Glomerular endothelial cell (primary cell): Measurements from ENCODE around the gene COG1. TPM values are rescaled to one million over a fixed set of nuclear protein-coding genes. Genes with fewer than 3 reads are reported as not detected.

Experiments used
- DNase-seq: peaks from one replicate; pipeline ENCODE4 v3.0.0-alpha.2; 2011; ENCODE audit warnings: low read depth, low spot score; ENCODE audit errors: extremely low read depth
- total RNA-seq: library from RNA; depleted of rRNA; stranded (reverse); fragments of >200 nt; gene quantifications from 2 replicates; pipeline ENCODE4 v1.2.3, GENCODE V29; 2015

The COG1 gene
- total RNA-seq, 1 donor from 2014 or later, result 27.5 TPM

DNA sequence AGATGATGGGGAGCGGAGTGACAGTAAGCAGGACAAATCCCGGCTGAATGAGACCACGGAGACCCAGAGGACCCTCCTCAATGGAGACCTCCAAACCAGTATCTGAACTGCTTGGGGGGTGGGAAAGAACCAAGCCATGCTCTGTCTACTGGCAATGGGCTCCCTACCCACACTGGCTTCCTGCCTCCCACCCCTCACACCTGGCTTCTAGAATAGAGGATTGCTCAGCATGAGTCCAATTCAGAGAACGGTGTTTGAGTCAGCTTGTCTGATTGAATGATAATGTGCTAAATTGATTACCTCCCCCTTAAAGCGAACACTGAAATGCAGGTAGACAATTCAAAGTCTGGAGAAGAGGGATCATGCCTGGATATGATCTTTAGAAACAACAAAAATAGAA, 22.5 kb upstream of the COG1 start:
- no peak for DNase-seq

DNA sequence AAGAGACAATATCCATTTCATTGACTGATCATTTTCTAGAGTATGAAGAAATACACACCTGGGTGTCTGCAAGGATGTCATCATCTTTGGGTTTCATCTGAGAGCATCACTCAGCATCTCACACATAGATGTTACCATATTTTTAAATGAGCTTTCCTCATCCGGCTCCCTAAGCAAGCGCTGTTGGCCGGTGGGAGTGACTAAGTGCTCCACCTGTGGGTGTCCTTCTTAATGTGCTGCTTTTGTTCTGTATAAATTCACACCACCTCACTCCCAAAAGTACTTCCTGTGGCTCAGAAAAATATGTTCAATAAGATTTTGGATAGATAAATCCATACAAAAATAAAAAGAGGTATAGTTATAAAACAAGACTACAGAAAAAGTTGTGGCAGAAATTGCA, 20.6 kb upstream of the COG1 start:
- DNase-seq, result no peak

DNA sequence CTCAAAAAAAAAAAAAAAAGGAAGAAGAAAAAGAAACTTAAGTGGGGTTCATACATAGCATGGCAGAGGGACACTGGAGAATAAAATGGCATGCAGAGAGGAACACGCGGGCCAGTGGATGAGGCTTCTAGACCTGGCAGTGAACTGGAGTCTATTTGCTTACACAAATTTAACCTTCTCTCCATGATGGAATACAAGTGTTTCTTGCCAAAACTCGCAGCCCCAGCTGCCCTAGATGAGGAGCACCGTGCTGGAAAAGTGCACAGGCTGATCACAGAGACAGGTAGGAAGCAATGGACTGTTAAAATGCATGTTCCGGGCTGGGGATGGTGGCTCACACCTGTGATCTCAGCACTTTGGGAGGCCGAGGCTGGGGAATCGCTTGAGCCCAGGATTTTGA, 18.7 kb upstream of the COG1 start:
- no peak for DNase-seq

DNA sequence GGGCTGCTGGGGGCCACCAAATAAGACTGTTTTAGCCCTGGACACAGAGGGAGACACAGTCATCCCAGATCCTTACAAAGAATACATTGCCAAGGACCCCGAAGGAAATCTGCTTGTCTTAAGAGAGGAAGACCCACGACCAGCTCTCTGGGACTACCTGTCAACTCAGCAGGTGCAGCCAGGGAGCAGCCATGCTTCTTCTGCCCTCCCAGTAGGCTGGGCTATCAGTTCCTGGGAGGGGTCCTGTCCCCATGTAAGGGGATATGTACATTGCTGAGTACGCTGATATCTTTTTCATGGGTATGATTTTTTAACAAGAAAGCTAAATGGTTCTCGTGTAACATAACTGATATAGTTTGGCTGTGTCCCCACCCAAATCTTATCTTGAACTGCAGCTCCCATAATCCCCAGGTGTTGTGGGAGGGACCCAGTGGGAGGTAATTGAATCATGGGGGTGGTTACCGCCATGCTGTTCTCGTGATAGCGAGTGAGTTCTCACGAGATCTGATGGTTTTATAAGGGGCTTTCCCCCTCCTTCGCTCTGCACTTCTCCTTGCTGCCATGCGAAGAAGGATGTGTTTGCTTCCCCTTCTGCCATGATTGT, 16.8 kb upstream of the COG1 start:
- DNase-seq, result no peak

DNA sequence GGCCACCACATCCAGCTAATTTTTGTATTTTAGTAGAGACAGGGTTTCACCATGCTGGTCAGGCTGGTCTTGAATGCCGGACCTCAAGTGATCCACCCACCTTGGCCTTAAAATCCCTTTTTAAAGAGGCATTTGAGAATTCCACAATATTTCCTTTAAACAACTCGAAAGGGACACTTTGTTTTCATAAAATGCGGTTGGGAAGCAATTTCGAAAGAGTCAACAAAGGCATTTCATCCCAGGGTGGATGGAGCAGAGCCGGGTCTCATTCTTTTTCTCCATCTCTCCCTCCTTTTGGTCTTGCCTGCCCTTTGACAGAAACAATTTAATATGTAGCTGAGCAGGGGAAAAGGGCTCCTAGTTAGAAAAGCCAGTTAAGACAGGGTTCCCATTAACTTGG, 13.5 kb upstream of the COG1 start:
- no peak for DNase-seq

DNA sequence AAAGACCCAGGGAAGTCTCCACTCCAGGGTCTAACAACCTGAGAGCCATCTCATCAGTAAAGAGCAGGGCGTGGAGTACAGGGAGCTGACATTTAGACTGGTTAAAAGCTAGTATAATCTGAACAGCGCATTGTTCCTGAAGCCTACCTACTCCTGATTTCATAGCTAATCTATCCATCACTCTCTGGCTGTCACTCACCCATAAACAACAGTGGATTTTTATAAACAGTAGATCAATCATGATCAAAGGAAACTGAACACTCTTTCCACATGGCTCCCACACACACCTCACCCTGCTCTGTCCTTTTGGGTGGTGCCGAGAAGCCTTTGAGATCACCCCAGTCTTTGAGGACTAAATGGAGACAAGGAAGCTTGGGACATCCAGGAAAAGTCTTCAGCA, 13.0 kb upstream of the COG1 start:
- no peak for DNase-seq

DNA sequence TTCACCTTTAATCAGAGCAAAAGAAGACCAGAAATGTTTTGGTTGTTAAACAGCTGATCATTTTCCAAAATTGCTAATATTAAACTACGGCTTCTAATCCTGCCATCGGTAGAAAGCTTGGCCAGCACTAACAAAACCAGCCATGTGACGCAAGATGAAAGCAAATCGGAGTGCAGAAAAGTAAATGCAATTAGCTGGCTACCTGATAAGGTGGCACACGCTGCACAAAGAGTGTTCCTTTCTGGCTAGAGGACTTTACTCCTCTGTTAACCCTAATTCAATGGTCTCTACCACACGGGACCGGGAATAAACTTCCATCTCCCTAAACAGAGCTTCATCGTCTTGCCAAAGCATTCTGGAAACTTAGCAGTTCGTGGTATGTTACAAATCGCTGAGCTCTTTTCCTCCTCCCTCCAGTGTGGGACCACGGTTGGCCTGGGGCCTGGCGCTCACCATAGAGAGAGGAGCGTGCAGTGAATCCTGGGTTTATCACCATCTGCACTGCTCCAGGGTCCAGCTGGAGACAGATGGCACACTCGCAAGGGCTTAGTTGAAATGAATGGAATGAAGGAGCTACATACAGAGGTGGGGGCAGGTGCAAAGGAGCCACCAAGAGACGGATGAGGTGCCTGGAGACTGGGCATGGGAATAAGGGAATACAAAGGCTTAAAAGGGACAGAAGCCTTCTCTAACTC, 10.1 kb upstream of the COG1 start:
- no peak for DNase-seq

DNA sequence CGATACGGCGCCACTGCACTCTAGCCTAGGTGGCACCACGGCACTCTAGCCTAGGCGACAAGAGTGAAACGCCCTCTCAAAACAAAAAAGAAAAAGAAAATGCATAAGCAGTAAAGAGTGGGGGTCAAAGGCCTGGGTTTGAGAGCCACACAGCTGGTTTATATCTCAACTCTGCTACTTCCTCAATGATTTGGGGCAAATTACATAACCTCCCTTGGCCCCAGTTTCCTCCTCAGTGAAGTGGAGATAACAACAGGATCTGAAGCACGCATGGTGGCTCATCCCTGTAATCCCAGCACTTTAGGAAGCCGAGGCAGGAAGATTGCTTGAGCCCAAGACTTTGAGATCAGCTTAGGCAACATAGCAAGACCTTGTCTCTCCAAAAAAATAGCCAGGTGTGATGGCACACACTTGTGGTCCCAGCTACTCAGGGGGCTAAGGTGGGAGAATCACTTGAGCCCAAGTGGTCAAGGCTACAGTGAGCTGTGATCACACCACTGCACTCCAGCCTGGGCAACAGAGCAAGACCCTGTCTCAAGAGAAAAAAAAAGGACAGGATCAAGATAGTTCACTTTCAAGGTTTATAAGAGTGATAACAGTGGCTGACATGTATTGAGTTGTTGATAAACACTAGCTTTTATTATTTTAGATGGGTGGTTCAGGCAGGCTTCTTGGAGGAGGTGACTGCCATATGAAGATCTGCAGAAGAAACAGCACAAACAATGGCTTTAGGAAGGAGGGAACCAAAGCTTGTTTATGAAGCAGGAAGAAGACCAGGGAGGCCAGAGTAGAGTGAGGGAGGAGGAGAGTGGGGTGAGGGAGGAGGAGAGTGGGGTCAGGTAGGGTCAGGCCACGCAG, 8.5 kb upstream of the COG1 start:
- DNase-seq, result no peak

DNA sequence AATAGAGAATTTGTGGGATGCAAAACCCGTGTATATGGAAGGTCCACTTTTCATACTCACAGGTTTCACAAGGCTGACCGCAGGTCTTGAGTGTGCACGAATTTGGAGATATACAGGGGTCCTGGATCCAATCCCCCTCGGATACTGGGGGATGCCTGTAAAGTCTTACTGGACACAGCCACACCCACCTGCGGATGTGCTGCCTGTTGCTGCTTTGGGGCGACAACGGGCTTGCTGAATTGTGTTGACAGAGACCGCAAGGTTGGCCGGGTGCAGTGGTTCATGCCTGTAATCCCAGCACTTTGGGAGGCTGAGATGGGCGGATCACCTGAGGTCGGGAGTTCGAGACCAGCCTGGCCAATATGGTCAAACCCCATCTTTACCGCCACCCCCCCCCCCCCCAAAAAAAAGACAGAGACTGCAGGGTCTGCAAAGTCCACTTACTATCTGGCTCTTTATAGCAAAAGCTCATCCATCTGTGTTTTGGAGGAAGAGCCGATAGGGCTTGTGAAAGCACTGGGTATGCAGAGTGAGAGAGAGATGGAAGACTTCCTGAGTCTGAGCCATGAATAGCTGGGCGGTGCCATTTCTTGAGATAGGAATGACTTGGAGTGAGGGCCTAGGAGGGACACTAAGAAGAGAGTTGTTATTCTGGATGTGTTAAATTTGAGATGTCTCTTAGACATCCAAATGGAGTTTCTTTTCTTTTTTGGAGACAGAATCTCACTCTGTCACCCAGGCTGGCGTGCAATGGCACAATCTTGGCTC, 6.4 kb upstream of the COG1 start:
- no peak for DNase-seq

DNA sequence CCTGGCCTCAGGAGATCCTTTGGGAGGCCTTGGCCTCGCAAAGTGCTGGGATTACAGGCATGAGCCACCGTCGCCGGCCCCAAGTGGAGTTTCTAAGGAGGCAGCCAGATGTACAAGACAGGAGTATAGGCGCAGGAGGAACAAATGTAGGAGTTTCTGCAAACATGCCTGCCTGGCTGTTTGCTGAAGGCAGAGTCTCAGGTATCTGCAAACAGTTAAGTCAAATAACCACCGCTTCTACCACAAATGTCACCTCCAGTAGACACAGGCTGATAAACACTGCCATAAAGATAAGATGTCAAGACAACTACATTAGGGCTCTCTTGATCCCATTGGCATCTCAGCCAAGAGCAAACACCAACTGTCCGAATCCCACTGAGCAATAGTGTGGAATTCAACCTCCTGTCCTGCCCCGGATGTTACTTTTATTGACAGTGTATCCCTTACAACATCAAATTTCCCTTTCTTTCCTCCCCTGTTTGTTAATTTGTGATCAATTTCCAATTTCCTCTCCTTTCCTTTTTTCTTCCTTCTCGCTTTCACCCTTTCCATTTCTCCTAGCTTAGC, 5.6 kb upstream of the COG1 start:
- no peak for DNase-seq

DNA sequence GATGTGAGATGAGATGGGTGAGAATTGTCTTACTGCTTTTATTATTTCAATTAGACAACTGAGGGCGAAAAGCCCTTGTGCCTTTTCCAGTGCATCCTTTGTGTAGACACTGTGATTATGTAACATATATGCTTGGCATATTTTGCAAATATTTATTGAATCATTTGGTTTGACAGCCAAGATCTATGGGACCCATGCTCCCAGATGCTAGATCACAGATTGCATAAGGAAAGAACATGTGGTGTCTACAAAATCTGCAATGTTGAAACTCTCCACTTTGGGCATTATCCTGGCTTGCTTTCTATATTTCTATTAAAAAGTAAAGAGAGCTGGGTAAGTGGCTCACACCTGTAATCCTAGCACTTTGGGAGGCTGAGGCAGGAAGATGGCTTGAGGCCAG, 4.8 kb upstream of the COG1 start:
- no peak for DNase-seq

DNA sequence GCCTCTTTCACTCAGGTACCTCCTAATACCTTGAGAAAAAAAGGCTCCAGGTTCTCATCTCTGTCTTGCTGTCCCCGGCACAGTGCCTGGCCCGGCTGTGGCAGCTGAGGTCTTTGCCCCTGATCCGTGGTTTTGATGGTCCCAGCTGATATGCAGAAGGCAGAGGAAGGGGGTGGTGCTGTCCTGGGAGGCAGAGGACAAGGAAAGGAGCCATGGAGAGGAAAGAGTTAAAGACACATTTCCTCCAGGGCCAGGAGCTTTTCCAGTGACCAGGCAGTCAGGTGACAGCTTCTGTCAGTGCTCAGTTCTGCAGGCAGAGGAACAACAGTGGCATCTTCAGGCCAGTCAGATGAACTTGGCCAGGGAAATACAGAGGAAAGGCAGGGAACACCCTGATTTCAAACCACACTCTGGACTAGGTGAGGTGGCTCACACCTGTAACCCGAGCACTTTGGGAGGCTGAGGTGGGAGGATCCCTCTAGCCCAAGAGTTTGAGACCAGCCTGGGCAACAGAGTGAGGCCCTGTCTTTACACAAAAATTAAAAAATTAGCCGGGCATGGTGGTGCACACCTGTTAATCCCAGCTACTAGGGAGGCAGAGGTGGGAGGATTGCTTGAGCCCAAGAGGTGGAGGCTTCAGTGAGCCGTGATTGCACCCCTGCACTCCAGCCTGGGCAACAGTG, 3.3 kb upstream of the COG1 start:
- no peak for DNase-seq

DNA sequence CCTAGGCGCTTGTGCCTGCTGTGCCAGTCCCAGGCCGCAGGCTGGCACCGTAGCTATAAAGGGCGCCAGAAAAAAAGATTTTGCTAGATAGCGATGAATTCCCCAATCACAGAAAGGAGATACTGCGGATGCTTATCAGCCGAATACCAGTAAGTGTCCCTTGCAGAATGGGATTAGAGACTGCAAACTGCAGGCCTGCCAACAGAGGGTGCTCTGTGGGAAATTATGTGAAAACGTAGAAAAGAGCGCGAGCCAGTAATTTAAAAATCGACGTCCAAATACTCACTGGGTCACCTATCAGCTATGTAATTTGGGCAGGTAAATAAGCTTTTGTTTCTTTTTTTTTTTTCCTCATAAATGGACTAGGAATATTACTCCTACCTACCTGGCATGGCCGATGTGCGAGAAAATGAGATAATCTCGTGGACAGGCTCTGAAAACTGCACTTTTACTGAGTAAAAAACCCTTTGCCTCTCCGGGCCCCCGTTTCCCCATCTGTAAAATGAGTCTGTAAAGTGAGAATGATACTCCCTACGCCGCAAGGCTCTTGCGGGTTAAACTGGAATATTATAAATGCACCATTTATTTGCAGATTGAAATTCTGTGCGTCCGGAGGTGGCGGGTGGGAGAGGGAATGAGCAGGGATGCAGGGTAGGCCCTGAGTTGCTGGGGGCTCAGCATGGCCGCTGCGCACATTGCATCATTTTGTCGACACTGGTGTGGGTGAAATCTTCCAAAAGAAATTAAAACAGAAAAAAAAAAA, 1.2 kb upstream of the COG1 start:
- DNase-seq, result no peak

DNA sequence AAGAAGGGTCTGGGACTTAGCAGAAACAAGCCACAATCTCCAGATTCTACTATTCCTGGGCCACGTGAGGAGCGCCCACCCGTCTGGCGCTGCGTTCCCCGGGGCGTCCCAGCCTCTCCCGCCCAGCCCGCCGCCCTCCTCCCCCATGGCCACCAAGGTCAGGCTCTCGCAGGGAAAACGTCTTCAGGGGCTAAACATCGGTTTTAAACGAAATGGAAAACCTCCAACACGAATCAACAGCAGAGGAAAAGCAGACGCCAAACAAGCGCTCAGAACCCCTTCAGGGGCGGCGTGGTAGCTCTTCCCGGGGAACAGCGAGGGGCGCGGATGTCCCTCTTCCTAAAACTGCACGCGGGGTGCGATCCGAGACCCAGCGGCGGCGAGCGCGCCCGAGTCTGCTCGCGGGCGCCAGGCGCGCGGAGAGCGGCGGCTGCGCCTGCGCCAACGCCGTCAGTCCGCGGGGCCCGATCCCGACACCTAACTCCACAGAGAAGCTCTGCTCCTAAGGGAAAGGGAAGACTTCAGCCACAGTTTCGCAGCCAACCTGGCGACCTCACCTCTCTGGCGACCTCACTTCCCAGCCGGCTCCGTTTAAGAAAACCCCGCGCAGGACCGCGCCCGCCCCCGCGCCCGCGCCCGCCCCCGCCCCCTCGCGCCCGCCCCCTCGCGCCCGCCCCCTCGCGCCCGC, 505 bp upstream of the COG1 start:
- no peak for DNase-seq

DNA sequence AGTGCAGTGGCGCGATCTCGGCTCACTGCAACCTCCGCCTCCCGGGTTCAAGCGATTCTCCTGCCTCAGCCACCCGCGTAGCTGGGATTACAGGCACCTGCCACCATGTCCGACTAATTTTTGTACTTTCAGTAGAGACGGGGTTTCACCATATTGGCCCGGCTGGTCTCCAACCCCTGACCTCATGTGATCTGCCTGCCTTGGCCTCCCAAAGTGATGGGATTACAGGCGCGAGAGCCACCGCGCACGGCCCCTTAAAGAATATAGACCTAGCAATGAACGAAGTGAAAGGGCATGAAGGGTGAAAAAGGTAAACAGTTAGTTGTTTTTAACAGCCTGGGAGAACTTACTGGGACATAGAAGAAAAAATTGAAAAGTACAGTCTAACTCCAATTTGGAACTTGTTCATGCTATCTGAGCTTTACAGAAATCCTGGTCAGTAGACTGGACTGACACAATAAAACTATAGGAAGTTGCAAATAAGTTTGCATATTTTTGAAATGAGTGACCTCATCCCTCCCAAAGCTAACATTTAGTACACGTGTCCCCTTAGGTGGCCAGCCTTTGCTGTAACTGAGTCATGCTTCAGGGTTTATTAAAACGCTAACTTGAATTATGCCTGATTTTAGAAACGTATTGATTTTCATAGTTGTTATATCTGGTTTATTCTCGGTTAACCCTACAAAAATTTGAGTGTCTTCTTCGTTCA, 1.8 kb downstream of the COG1 start:
- DNase-seq, result no peak

DNA sequence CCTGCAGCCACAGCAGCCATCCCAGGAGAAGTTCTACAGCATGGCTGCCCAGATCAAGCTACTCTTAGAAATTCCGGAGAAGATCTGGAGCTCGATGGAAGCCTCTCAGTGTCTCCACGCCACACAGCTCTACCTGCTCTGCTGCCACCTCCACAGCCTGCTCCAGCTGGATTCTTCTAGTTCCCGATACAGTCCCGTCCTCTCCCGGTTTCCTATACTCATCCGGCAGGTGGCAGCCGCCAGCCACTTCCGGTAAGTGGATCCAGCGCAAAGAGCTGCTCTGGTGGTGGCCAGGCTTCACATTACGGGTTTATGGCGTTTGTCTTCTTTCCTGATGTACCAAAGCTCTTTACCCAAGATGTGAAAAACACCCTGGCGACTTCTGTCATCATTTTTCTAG, 3.6 kb downstream of the COG1 start:
- no peak for DNase-seq

DNA sequence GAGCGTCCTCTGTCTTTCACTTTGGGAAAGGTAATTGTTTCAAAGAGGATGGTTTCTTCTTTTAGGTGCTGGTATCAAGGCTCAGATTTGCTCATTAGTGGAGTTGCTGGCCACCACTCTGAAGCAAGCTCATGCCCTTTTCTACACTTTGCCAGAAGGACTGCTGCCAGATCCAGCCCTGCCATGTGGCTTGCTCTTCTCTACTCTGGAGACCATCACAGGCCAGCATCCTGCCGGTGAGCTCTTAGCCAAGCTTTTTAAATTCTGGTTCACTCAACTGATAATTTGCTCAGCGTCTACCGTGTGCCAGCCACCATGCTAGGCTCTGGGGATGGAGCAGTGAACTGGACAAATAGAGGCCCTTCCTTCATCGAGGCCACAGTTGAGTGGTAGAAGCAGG, 4.3 kb downstream of the COG1 start:
- no peak for DNase-seq

DNA sequence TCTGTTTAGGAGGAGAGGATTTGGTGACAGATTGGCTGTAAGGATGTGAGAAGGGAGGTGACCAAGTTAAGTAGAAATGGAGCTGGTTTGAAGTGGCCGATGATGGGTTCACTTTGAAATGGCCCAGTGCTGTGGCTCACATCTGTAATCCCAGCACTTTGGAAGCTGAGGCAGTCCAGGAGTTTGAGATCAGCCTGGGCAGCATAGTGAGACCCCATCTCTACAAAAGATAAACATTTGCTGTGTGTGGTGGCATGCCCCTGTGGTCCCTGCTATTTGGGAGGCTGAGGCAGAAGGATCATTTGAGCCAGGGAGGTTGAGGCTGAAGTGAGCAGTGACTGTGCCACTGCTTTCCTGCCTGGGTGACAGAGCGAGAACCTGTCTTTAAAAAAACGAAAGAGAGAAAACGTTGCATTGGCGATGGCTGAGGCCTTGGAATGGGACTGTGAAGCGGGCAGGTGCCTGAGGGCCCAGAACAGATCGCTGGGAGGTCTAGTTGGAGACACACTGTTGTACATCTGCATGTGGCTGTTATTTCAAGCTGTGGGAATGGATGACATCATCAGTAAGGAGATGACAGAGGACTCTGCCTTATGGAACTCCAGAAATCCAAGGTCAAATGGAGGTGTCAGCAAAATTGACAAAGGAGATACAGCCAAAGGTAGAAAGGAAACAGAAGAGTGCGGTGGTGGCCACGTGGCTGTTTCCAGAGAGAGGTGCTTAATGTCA, 5.5 kb downstream of the COG1 start:
- DNase-seq, result no peak
